Effector CD4-positive, alpha-beta T cell (primary cell): ENCODE results near the gene ZNF438.
"Not testable (repeated sequence)": the region's sequence is repeated elsewhere in the genome, so short reads cannot be mapped to it uniquely, and the experiment has no call there.

Source experiments
- DNase-seq: peaks from one replicate; pipeline ENCODE4 v3.0.0-alpha.2; 2020

Gene ZNF438

DNA sequence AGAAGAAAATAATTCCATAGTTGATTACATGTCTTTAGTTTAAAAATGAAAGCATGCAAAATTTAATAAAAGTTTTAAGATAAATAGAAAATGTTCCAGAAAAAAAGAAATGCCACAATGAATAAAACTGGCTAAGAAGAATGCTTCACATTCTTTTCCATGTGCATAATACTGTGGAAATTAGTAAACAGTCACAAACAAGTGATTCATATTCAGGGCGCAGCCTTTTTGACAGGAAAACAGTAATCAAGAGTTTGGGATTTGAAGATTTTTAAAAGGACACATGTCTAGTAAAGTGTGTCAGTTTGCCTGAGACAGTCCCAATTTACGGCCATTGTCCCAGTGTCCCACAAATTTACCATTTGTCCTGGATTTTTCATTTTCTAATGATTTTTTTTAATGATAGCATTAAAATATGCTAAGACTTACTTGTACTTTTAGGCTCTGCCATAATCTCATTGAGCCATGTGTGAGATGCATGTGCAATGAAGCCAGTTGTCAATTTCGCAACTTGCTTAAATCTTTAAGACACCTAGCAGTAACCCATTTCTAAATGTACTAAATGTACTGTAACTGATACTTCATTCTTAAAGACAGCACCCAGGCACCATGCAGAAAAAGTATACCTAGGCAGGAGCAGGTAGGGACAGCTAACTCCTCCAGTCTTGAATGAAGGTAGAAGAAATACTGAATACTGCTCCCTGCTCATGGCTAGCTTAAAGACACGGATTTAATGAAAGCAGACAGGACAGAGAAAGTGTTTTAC lies 46.9 kb downstream of the ZNF438 start:
- no peak for DNase-seq

DNA sequence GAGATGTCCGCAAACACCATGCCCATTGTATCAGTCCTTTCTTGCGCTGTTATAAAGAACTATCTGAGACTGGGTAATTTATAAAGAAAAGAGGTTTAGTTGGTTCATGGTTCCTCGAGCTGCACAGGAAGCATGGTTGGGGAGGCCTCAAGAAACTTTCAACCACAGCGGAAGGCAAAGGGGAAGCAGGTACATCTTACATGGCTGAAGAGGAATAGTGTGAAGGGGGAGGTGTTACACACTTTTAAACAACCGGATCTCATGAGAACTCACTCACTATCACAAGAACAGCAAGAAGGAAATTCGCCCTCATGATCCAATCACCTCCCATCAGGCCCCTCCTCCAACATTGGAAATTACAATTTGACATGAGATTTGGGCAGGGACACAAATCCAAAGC lies 48.5 kb downstream of the ZNF438 start:
- DNase-seq, result not testable (repeated sequence)

DNA sequence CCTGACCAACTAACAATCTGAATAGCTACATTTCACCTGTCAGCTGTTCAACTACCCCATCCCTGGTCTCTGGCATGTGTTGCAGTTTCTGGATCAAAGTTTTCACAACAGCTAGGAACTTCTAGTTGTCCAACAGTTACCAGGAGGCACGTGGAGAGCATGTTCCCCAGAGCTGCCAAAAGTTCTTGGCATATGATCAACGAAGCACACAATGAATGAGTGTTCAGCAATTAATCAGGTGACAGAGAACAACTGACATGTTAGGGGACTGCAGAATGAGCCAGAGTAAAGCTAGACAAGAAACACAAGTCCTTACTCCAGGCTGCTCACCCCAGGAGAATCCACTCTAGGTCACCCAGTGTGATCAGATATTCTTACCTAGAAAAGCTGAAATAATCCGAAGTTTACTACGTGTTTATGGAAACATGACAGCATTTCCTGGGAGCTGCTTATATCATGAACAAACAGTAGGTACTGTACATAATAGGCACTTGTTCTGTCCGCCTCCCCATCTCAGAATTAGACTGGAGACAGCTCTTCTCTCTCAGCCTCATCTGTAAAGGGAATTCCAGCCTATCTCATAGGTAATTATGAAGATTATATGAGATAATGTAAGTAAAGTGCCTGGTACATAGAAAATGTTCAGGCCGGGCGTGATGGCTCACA lies 50.6 kb downstream of the ZNF438 start:
- no peak for DNase-seq

DNA sequence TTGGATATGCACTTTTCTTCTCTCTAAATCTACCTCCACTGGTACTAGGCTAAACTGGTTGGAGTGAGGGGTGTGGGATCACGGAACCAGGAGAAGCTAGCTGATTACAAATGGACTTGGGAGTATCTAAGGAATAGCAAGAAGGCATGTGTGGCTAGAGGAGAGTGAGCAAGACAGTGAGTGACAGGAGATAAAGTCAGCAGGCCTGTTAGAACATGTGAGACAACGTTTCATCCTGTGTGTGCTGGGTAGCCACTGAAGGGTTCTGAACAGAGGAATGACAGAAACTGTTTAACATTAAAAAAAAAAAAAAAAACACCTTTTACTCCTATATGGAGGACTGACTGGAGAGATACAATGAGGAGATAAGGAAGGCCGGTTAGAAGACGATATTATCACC lies 51.7 kb downstream of the ZNF438 start:
- DNase-seq, result no peak

DNA sequence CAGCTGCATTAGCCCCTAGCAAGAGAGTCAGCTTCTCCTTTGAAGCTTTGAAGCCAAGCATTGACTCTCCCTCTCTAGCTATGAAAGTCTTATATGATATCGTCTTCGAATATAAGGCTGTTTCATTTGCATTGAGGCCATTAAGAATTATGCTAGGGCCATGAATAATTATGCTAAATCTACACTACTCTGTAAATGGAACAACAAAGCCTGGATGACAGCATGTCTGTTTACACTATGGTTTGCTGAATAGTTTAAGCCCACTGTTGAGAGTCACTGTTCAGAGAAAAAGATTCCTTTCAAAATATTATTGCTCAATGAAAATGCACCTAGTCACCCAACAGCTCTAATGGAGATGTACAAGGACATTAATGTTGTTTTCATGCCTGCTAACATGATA lies 52.8 kb downstream of the ZNF438 start:
- DNase-seq, result no peak

DNA sequence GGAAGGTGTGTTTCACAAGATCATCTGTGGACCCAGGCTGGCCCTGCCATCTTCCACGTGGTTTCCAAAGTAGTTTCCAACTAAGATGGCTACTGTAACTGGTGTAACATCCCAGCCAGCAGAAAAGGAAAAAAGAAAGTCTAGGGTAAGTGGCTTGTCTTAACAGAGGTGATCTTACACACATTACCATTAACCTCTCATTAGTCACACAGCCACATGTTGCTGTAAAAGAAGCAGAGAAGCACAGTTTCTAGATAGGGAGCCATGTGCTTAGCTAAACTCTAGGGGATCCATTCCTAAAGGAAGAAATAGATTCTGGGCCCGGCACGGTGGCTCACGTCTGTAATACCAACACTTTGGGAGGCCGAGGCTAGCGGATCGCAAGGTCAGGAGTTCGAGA lies 54.3 kb downstream of the ZNF438 start:
- no peak for DNase-seq

DNA sequence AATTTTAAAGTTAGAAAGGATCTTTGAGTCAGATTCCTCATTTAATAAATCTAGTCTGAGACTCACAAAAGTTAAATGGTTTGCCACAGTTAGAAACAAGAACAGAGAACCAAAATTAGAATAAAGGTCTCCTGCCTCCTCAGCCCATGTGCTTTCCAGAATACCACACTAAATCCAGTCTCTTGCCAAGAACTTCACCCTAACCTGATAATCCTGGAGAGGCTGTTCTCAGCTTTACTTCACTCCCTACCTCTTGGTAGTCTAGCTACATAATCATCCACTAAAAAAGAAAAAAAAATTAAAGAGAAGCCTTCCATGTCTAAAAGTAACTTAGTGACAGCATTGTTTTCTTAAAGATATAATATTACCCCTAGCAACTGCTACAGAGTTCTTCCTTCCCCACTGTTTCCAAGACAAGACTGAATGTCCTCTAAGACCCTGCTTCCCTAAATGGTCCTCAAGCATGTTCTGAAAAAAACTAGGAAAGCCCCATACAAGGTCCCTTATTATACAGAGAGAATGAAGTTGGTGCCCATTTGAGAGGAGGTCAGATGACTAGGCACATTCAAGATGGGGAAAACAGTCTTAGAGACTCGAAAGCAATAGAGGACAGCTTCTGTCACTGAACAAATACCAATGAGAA lies 56.8 kb downstream of the ZNF438 start:
- no peak for DNase-seq

DNA sequence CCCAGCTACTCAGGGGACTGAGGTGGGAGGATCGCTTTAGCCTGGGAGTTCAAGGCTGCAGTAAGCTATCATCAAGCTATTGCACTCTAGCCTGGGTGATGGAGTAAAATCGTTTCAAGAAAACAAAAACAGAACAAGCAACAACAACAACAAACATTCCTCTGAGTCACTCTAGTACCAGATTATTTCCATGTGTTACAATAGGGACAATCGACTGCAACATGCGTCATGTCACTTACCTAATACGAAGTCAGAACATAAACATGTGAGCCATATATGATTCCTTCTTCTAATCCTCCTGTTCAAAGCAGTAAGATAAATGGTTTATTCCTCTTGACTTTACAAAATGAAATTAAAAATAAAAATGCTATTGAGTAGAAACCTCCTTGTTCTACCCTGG lies 57.3 kb downstream of the ZNF438 start:
- DNase-seq, result no peak

DNA sequence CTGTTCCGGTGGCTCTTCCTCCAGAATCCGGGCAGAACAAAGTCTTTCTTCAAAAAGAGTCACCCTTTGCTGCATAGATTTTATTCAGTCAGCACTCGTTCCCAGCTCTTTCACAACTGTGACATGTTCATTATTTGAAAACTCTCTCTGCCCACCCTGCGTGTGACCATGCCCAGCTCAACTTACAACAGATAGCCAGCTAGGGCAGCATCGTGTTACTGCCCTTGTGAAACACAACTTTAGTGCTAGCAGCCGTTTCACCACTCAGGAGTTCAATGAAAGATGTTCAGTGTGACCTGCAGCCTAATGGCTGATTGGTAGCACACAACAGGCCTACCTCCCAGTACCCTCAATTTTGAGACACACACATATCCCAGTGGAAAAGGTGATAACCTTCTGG lies 57.9 kb downstream of the ZNF438 start:
- DNase-seq, result no peak

DNA sequence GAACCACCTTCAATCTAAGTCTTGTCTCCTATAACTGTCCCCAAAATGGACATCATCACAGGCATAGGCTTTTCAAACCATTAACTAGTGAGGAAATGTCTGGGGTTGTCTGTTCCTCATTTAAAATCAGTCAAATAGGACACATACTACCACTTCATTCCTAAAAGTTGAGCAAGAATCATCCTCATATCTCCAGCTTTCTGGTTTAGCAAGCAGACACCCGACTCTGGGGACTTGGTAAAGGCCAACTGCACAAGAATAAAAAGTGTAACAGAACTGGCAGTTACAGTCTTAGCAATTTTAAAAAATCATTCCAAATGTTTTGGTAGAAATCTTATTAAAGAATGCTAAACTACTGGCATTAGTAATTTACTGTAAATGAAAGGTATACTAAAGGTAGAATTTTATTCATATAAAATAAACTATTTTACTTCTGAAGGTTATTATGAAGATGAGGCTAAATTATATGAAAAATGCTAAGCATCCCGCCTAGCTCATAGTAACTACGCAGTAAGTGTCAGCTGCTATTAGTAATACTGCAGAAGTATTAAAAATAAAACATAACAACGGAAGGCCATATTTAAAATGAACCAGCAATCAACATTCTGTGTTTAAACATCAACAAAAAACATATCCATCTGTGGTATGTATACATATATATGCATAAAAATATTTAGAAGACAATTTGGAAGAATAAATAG lies 60.8 kb downstream of the ZNF438 start:
- no peak for DNase-seq

DNA sequence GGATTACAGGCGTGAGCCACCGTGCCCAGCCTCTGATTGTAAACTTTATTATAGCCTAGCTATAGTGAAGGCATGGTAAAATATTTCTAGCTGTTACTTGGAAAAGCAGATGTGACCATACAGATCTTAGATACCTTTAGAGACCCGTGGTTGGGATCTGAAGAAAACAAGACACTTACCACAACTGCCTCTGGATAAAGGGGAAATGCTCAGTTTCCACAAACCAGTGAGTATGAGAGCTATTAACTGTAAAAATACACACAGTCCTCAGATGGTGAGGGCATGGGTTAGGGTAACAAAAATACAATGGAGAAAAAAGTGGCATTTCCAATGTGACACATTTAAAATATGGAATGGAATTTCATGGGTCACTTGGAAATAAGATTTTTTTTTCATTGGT lies 63.0 kb downstream of the ZNF438 start:
- no peak for DNase-seq

DNA sequence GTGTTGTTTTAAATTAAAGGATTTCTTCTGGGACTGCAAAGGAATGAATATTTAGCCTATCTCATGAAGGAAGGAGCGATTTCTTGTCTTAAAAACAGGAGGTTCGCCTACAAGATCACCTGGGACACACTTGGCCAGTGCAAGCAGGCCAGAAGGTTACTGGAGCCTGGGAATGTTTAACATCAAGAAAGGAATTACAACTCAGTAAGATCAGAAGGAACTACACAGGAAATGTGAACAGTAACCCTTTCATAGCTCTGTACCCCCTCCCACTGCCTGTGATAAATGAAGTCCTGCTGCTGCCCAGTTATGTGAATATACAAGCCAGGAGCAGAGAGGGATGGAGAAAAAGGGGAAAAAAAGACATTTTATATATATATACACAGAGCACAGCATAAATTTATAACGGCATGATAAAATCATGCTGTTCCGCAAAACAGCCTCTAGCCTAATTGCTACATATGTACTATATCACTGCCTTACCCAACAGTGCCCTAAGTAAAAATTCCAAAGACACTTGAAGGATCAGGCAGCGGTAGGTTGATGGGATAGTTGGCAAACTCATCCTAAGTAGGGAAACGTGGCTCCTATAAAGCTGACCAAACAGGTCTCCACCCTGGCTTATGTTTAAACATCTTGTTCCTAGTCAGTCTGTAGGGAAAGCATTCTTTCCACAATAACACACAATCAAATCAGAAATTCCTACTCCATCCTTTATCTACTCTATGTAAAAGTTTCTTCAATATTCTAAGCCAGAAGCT lies 63.8 kb downstream of the ZNF438 start:
- DNase-seq, result no peak

DNA sequence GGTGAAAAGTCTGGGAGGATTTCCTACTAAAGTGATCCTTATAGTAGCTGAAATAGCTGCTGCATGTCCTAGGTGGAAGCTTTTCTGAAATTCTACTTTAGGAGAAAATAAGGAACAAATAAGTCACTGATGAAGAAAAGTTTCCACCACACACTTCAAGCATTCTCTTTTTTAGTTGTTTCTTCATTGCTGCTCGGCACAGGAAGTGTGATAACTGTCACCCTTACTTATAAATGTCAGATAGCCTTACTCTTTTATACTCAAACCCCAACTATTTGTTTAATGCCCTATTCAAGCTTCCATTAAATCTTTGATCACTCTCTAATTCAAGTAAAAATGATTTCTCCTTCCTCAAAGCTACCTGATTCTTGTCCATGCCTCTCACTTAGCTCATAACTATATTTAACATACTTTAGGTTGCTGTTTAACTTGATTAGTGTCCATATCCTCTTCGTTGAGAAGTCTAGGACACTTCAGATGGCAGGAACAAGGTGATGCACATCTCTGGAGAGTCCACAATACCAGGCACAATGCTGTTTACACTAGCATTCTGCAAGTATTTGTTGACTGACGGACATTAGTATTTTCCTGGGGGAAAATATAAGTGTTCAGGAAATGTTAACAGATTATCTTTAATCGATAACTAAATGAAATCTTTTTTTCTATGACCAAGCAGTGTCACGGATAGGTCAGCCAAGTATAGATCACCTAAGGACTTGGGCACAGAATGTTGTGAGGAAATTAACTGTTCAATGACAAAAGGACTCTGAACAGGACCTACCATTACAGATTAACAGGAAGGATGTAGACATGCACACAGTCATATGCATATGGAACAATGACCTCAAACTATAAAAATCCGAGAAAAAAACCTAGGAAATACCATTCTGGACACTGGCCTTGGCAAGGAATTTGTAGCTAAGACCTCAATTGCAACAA lies 67.4 kb downstream of the ZNF438 start:
- DNase-seq, result no peak

DNA sequence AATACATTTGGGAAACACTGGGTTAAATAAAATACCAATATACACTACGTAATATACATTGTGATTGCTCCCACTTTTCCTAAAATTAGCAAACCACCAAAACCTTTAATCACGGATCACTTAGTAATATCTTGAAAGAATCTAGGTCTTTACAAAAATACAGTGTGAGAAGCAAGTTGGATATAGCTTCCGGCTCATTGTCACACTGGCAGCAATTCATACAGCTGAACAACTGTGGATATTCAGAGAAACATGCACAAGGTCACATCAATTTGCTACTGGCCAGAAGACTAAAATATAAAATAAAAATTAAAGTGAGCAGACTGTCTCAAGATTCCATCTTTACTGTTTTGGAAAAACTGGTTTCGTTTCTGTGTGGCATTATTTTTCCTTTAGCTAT lies 69.1 kb downstream of the ZNF438 start:
- DNase-seq, result no peak

DNA sequence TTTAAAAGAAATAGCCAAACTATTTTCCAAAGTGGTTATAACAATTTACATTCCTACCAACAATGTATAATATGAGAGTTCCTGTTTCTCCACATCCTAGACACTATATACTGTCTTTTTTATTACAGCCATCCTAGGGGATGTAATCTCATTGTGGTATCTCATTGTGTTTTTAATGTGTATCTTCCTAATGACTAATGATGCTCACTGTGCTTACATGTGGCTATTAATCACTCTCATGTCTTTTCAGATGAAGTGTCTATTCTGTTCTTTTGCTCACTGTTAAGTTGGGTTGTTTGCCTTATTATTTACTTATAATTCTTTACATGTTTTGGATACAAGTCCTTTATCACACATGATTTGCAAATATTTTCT lies 71.8 kb downstream of the ZNF438 start:
- DNase-seq, result no peak

DNA sequence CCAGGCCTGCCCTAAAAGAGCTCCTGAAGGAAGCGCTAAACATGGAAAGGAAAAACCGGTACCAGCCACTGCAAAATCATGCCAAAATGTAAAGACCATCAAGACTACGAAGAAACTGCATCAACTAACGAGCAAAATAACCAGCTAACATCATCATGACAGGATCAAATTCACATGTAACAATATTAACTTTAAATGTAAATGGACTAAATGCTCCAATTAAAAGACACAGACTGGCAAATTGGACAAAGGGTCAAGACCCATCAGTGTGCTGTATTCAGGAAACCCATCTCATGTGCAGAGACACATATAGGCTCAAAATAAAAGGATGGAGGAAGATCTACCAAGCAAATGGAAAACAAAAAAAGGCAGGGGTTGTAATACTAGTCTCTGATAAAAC lies 82.4 kb downstream of the ZNF438 start:
- DNase-seq, result not testable (repeated sequence)

DNA sequence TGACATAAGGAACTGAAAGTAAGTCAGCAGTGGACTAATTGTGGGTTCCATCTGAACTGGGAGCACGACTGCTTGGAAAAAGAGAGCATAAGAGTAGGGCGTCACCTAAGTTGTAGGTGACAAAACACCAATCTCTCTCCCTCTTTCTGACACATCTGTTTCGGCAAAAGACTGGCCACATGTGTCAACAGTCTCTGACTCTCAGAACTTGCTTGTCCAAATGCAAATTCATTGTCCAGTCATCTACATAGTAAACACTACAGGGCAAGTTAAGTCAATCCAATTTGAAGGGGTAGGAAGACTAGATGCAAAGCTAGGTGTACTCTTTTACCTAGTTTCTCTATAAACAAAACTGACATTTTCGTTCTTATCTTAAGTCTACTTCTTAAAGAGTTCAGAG lies 87.7 kb downstream of the ZNF438 start:
- DNase-seq, result no peak

DNA sequence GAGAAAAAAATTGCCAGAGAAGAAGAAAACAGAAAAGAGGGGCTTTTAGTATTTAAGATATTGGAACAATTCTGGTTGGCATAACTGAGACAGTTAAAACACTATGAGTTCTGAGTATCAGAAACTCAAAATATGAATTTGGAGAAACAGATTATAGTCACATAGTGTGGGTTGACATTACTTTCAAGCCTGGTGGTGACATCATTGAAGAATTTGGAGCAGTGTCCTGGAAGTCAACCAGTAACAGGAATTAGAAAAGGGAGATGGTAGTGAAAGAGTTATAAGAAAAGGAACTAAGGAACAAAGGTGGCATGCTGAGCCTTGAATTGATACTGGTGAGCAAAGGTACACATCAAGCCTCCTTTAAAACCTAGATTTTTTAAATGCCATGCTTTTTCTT lies 88.2 kb downstream of the ZNF438 start:
- DNase-seq, result no peak

DNA sequence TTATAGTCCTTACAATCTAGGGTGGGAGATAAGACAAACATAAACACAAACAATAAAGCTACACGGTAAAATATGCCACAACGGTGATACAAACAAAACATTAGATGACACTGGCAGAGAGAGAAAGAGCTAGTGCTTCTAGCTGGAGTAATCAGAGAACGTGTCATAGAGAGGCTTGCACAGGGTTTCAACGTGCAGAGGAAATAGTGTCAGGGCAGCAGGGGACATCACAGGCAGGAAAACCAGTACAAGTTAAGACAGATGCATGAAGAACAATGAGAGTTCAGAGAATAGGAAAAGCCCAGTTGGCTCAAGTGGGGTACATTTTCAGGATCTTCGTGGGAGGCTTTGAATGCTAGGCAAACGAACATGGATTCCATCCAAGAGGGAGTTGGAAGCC lies 91.4 kb downstream of the ZNF438 start:
- no peak for DNase-seq

DNA sequence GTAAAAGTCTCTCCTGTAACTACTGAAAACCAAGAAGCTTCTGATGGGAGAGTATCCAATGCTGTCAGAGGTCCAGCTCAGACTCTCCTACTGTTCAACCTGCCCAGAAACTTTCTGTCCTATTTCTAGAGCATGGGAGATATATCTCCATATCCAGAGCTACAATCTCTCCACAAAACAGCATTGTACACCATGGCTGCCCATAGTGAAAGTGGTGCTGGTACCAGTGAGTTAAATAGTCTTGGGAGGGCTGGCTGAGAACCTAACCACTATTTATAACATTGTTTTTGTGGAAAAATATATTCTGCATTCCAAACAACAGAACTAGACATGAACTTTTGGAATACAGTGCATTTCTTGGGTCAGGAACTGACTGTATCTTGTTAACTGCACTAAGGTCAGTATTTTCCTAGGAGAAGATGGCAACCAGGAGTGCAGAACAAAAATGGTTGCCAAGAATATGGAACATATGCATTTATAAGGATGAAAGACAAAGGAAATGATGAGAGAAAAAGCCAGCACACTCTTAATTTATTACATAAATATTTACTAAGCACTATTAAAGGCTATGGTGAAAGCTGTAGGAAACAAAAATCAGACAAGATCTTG lies 91.9 kb downstream of the ZNF438 start:
- no peak for DNase-seq

DNA sequence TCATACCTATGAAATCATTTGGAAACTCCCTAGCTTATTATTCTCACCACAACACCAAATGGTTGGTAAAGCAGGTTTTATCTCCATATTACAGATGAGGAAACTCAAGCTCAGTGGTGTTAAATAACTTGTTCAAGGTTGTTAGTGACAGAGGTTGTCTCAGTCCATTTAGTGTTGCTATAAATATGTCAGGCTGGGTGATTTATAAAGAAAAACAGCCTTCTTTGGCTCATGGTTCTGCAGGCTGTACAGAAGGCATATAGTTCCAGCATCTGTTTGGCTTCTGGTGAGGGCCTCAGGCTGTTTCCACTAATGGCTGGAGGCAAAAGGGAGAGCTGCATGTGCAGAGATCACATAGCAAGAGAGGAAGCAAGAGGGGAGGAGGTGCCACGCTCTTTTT lies 96.6 kb downstream of the ZNF438 start:
- DNase-seq, result no peak
